Liver (tissue), 9 donors: ENCODE measurements around the gene RTN1. TPM values are rescaled to one million over a fixed set of nuclear protein-coding genes. Genes with fewer than 3 reads are reported as not detected.

Experiments used
- DNase-seq: peaks from one replicate; pipeline ENCODE4 v3.0.0-alpha.2; 2017; ENCODE audit warnings: low spot score
- H3K27ac ChIP-seq, 2 donors: one replicate each; pipeline ENCODE4 v1.7.0; 2013; ENCODE audit warnings: inconsistent platforms in 2 of 2, low read length in 2 of 2, control low read depth in 1 of 2, low read depth in 1 of 2, mild to moderate bottlenecking in 1 of 2
- H3K27me3 ChIP-seq, 4 donors: one replicate each; pipeline versions ENCODE4 v1.6.1 to v1.7.0; 2013; ENCODE audit warnings: low read length in 3 of 4, inconsistent platforms in 1 of 4, mild to moderate bottlenecking in 1 of 4, moderate library complexity in 1 of 4; ENCODE audit not compliant: control insufficient read depth in 4 of 4, insufficient read depth in 4 of 4
- H3K36me3 ChIP-seq, 4 donors: one replicate each; pipeline versions ENCODE4 v1.6.1 to v1.7.0; 2013; ENCODE audit warnings: low read length in 3 of 4, mild to moderate bottlenecking in 3 of 4, low read depth in 1 of 4, moderate library complexity in 1 of 4; ENCODE audit not compliant: control insufficient read depth in 4 of 4, insufficient read depth in 3 of 4
- H3K4me1 ChIP-seq, 4 donors: one replicate each; pipeline versions ENCODE4 v1.6.1 to v1.7.0; 2013; ENCODE audit warnings: low read length in 3 of 4, mild to moderate bottlenecking in 3 of 4, moderate library complexity in 1 of 4; ENCODE audit not compliant: control insufficient read depth in 4 of 4, insufficient read depth in 4 of 4
- H3K4me3 ChIP-seq, 3 donors: one replicate each; pipeline versions ENCODE4 v1.6.1 to v1.7.0; 2013; ENCODE audit warnings: low read length in 3 of 3, control low read depth in 1 of 3, low read depth in 1 of 3, mild to moderate bottlenecking in 1 of 3
- H3K9ac ChIP-seq, 2 donors: one replicate each; pipeline ENCODE4 v1.7.0; 2013; ENCODE audit warnings: low read length in 2 of 2, mild to moderate bottlenecking in 2 of 2, moderate library complexity in 2 of 2, control low read depth in 1 of 2, low read depth in 1 of 2
- H3K9me3 ChIP-seq, 4 donors: one replicate each; pipeline versions ENCODE4 v1.6.1 to v1.7.0; 2013; ENCODE audit warnings: low read length in 3 of 4; ENCODE audit not compliant: control insufficient read depth in 4 of 4
- CTCF ChIP-seq: fragments of 150-350 bp; IDR thresholded peaks from 2 replicates; pipeline ENCODE4 v1.5.1; 2017; ENCODE audit warnings: improper control_type of control experiment, low read depth, low read length; ENCODE audit not compliant: missing input control
- EGR1 ChIP-seq, 2 donors: IDR thresholded peaks; 2 replicates each; pipeline ENCODE4 v1.6.1; 2016 to 2018; ENCODE audit warnings: antibody characterized with exemption in 2 of 2, low read depth in 2 of 2
- FOXA1 ChIP-seq: IDR thresholded peaks from 2 replicates; pipeline ENCODE4 v1.6.1; 2016; ENCODE audit warnings: antibody characterized with exemption
- FOXA2 ChIP-seq: IDR thresholded peaks from 2 replicates; pipeline ENCODE4 v1.6.1; 2016; ENCODE audit warnings: antibody characterized with exemption
- GABPA ChIP-seq, 2 donors: IDR thresholded peaks in 1 of 2; conservative IDR thresholded peaks in 1 of 2; 2 replicates each; pipeline ENCODE4 v1.6.1; 2016; ENCODE audit warnings: antibody characterized with exemption in 2 of 2, mild to moderate bottlenecking in 1 of 2, moderate library complexity in 1 of 2
- HNF4A ChIP-seq, 2 donors: conservative IDR thresholded peaks; 2 replicates each; pipeline ENCODE4 v1.6.1; 2016; ENCODE audit warnings: antibody characterized with exemption in 2 of 2, mild to moderate bottlenecking in 2 of 2
- JUND ChIP-seq, 2 donors: IDR thresholded peaks; 2 replicates each; pipeline ENCODE4 v1.6.1; 2016; ENCODE audit warnings: antibody characterized with exemption in 2 of 2
- MAX ChIP-seq: IDR thresholded peaks from 2 replicates; pipeline ENCODE4 v1.6.1; 2016; ENCODE audit warnings: antibody characterized with exemption
- NR2F2 ChIP-seq: IDR thresholded peaks from 2 replicates; pipeline ENCODE4 v1.6.1; 2016; ENCODE audit warnings: antibody characterized with exemption
- RAD21 ChIP-seq, 2 donors: IDR thresholded peaks; 2 replicates each; pipeline ENCODE4 v1.6.1; 2016; ENCODE audit warnings: antibody characterized with exemption in 2 of 2, mild to moderate bottlenecking in 2 of 2
- RXRA ChIP-seq, 2 donors: IDR thresholded peaks; 2 replicates each; pipeline ENCODE4 v1.6.1; 2017 to 2018; ENCODE audit warnings: antibody characterized with exemption in 2 of 2, mild to moderate bottlenecking in 1 of 2
- SP1 ChIP-seq: IDR thresholded peaks from 2 replicates; pipeline ENCODE4 v1.6.1; 2018; ENCODE audit warnings: antibody characterized with exemption, mild to moderate bottlenecking
- TAF1 ChIP-seq: conservative IDR thresholded peaks from 2 replicates; pipeline ENCODE4 v1.6.1; 2016; ENCODE audit warnings: antibody characterized with exemption, mild to moderate bottlenecking
- YY1 ChIP-seq: IDR thresholded peaks from 2 replicates; pipeline ENCODE4 v1.6.1; 2016; ENCODE audit warnings: antibody characterized with exemption, mild to moderate bottlenecking
- WGBS: extraction: QIAGEN DNeasy Blood & Tissue Kit; methylation state at CpG from one replicate; pipeline ENCODE4 v1.1.7; 2013; 5-methylcytosine and 5-hydroxymethylcytosine counted together
- polyA plus RNA-seq, 2 donors: library from polyadenylated mRNA; stranded (reverse) in 1 of 2; unstranded in 1 of 2; fragments of 200-250 nt in 1 of 2; fragments of >200 nt in 1 of 2; fragmentation: Nextera tagmentation in 1 of 2; extraction: Ambion mirVana in 1 of 2; gene quantifications; one replicate each; pipeline versions ENCODE4 v1.2.1 to v1.2.3, GENCODE V29; 2013 to 2015
- total RNA-seq, 2 donors: library from RNA; depleted of rRNA; stranded (reverse); fragments of >200 nt; gene quantifications; one replicate each; pipeline ENCODE4 v1.2.3, GENCODE V29; 2014
- TF ChIP-seq, protein P1 (sequence below): IDR thresholded peaks from 2 replicates; pipeline ENCODE4 v1.6.1; 2016; ENCODE audit warnings: antibody characterized with exemption, mild to moderate bottlenecking
- TF ChIP-seq, protein P2 (sequence below): IDR thresholded peaks from 2 replicates; pipeline ENCODE4 v1.6.1; 2016; ENCODE audit warnings: antibody characterized with exemption
- donor health status: healthy.
- donor health status: healthy.
- donor health status: healthy.
- donor health status: healthy.
- donor health status: healthy.

RTN1 gene
- total and polyA plus RNA-seq, 4 donors, result 0.08 to 1.8 (median 0.37) TPM

DNA sequence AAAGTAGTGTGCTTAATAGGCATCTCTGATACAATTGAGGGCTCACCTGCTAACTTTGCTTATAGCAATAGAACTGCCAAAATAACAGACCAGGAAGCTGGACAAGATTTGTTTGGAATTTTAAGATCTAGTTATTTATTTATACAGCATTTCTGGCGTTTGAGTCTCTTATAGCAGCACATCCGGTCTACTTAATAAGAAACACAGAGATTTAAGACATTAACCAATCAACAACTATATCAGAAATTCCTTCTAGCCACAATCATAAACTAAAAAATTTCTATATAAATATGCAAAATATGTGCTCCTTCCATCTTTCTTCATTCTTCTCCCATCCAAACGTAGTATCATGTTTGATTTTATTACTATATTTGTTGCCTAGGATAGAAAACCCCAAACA lies 2.6 kb downstream of the RTN1 start (continued):
- TF ChIP-seq, protein P1, sequence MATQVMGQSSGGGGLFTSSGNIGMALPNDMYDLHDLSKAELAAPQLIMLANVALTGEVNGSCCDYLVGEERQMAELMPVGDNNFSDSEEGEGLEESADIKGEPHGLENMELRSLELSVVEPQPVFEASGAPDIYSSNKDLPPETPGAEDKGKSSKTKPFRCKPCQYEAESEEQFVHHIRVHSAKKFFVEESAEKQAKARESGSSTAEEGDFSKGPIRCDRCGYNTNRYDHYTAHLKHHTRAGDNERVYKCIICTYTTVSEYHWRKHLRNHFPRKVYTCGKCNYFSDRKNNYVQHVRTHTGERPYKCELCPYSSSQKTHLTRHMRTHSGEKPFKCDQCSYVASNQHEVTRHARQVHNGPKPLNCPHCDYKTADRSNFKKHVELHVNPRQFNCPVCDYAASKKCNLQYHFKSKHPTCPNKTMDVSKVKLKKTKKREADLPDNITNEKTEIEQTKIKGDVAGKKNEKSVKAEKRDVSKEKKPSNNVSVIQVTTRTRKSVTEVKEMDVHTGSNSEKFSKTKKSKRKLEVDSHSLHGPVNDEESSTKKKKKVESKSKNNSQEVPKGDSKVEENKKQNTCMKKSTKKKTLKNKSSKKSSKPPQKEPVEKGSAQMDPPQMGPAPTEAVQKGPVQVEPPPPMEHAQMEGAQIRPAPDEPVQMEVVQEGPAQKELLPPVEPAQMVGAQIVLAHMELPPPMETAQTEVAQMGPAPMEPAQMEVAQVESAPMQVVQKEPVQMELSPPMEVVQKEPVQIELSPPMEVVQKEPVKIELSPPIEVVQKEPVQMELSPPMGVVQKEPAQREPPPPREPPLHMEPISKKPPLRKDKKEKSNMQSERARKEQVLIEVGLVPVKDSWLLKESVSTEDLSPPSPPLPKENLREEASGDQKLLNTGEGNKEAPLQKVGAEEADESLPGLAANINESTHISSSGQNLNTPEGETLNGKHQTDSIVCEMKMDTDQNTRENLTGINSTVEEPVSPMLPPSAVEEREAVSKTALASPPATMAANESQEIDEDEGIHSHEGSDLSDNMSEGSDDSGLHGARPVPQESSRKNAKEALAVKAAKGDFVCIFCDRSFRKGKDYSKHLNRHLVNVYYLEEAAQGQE, result no peak
- no peak for TF ChIP-seq YY1
- no peak for TF ChIP-seq TAF1
- TF ChIP-seq FOXA1, result no peak
- TF ChIP-seq RXRA (IDR thresholded peaks at IDR 0.05), result no peak

DNA sequence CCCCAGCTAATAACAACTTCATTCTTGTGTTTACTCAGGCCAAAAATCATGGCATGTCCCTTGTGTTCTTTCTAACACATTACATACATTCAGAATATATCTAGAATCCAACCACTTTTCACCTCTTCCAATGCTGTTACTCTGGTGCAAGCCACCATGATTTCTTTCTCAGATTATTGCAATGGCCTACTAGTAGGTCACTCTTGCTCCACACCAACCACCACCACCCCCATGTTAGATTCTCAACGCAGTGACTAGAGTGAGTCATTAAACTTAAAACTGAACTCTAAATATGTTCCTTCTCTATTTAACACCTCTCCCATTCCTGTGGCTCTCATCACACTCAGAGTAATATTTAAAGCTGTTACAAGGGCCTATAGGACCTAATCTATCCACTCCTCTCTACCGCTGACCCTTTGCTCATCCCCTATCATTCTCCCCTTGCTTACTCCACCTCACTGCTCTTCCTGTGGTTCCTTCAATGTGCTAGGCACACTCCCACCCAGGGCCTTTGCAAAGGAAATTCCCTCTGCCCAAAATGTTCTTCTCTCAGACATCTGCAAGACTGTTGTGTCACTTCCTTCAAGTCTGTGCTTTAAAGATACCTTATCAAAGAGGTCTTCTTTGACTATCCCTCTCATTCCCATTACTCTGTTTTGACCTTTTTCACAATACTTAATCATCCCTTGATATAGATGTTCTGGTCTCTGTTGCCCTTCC lies 6.6 kb downstream of the RTN1 start:
- Histone ChIP-seq H3K4me1 (no peaks in the 10 kb centered on the region), H3K27ac (no peak overlapping the region), H3K36me3 (no peaks in the 10 kb centered on the region), H3K4me3 (no peak overlapping the region), H3K9me3 (peaks cover 0 to 3% (median 0%) of the 10 kb centered on the region in 4 donors), H3K9ac (no peak overlapping the region), H3K27me3 (peaks cover 0 to 8% (median 0%) of the 10 kb centered on the region in 4 donors)
- TF ChIP-seq EGR1 (IDR thresholded peaks at IDR 0.05; ENCODE audit: low read depth in 2 of 2), result no peak
- WGBS, result 93% methylated on average over 2 of the region's 2 CpGs
- no peak for DNase-seq

- Histone ChIP-seq H3K36me3 (no peaks in the 10 kb centered on the region), H3K27me3 (peaks cover 0 to 2% (median 0%) of the 10 kb centered on the region in 4 donors), H3K9me3 (peaks cover 0 to 3% (median 0%) of the 10 kb centered on the region in 4 donors), H3K27ac (no peak overlapping the region), H3K4me3 (no peak overlapping the region), H3K4me1 (peaks cover 0 to 3% (median 0%) of the 10 kb centered on the region in 4 donors), H3K9ac (no peak overlapping the region)
- no peak for TF ChIP-seq NR2F2
- no peak for TF ChIP-seq MAX
- no peak for TF ChIP-seq FOXA2
- no peak for TF ChIP-seq HNF4A (conservative IDR thresholded peaks at IDR 0.05)
- no peak for TF ChIP-seq SP1
- no peak for TF ChIP-seq RXRA (IDR thresholded peaks at IDR 0.05)
- TF ChIP-seq CTCF, result no peak
- no peak for TF ChIP-seq YY1
- TF ChIP-seq, protein P1, result no peak
- TF ChIP-seq TAF1, result no peak
- TF ChIP-seq GABPA (IDR thresholded peaks at IDR 0.05 in 1 of 2, conservative IDR thresholded peaks at IDR 0.05 in 1 of 2), result no peak
- TF ChIP-seq, protein P2, sequence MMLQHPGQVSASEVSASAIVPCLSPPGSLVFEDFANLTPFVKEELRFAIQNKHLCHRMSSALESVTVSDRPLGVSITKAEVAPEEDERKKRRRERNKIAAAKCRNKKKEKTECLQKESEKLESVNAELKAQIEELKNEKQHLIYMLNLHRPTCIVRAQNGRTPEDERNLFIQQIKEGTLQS, result no peak
- no peak for TF ChIP-seq JUND (IDR thresholded peaks at IDR 0.05)
- TF ChIP-seq RAD21 (IDR thresholded peaks at IDR 0.05), result no peak
- no peak for DNase-seq
- 65% methylated on average over 2 of the region's 2 CpGs for WGBS
Observed at GRCh38 chr14:59857328-59857727, 13.2 kb downstream of the RTN1 start.
